GM18519 (cell line): ENCODE measurements around the gene TMPRSS15.
A peak's percentile ranks its signal among the peaks of the same experiment; 100 is the strongest.

Source experiments
- ATAC-seq: cut with Tn5 transposase; IDR thresholded peaks from one replicate; pipeline ENCODE4 v1.9.1; 2021; ENCODE audit warnings: mild to moderate bottlenecking, moderate library complexity; ENCODE audit not compliant: unreplicated experiment, low FRiP score

The TMPRSS15 gene

DNA sequence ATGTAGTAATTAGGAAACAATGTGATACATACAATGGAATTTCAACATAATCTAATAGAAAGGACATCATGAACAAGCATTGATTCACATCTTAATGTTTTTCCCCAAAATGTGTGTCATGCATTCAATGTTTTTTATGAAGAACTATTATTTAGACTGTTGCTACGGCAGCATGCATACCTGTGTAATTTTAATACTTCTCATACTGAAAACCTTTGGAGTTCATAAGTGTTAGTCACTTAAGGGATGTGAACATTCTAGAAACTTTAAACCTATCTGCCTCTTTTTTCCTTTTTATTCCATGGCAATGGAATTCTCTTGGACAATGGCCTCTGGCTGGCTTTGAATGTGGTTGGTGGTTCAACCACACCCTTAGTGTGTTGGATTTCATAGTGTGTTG is 48.6 kb downstream of the TMPRSS15 start:
- no peak for ATAC-seq

DNA sequence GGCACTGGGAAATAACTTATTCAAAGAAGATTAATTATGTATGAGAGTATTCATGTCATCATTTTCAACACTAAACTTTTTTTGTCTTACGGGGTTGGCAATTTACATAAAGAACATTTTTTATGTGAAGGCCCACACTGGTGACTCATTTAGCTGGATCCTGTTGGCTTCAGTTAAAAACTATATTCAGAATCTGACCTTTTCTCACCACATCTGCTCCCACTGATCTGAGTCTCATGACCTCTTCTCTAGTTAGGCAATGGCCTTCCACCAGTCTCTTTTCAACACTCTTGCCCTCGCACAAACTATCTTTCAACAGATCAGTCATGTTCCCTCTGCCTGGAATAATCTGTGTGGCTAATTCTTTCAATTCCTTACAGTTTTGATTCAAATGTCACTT is 53.4 kb downstream of the TMPRSS15 start:
- ATAC-seq: no peak

DNA sequence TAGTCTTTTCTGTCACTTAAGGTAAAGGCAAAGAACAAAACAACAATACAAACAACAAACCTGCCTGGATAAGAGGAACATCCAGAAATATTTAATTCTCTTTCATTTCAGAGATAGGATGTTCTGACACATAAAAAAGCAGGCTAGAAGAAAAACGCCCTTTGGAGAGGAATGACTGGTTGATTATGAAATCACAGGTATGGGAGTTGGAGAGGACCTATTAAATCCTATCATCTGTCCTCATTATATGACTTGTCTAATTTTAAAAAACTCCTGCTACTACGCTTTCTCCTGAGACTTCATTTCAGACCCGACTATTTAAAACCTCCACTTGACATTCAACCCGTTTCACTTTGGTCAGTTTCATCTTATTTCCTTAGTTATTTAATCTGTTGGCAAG is 54.1 kb downstream of the TMPRSS15 start:
- ATAC-seq: no peak

DNA sequence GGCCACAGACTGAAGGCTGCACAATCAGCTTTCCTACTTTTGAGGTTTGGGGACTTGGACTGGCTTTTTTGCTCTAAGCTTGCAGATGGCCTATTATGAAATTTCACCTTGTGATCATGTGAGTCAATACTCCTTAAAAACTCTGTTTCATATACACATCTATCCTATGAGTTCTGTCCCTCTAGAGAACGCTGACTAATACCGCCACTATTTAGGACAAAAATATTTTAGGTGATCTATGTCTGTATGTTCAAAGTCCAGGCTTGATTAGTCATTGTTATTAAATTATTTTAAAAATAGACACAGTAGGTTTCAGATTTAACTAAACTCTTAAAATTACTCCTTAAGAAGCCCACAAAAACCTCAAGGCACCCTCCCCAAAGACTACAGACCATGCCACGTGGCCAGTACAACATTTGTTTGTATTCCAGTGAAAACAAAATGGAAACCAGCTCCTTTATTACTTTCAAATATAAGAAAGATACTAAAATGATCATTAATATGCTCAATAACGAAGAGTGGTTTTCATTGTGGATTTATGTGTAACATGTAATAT is 63.1 kb downstream of the TMPRSS15 start:
- ATAC-seq: peak; percentile 81

DNA sequence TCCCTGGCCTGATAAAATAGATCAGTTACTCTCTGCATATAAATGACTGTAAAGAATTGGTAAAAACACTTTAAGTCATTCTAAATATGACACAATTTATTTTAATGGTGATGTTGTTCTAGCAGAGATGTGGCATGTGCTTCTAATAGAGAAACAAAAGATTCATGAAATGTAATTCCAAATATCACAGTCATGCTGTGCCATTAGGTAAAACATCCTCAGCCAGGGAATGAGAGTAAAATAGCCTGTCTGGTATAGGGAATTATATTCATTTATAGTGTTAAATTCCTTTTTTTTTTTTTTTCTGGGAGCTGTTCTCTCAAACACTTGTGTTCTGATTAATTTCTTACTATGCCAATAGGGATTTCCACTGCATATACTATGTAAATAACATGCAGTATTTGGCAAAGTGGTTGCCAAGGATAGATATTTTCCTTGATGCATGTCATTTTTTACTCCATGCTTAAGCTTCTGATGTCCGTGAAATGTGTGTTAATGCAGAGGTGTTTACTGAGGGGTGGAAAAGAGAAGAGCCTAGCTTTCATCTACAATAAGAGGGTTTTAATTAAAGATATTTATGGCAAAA is 67.8 kb downstream of the TMPRSS15 start:
- no peak for ATAC-seq

DNA sequence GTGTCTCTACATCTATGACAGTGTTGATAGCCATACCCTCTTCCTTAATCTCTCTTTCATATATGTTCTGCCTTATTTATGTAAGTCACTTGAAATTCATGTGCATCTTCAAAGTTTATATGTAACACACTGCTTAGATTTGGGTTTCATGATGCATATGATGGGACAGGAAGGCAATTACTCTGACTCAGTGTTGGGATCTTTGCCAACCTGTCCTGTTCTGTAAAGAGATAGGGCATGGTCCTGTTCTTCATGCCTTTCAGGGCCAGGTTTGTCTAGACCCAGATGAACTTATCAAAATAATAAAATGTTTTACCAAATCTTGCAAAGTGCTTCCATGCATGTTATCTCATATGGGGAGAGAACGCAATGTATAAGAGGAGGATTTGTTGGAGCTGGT is 69.5 kb downstream of the TMPRSS15 start:
- ATAC-seq: no peak

DNA sequence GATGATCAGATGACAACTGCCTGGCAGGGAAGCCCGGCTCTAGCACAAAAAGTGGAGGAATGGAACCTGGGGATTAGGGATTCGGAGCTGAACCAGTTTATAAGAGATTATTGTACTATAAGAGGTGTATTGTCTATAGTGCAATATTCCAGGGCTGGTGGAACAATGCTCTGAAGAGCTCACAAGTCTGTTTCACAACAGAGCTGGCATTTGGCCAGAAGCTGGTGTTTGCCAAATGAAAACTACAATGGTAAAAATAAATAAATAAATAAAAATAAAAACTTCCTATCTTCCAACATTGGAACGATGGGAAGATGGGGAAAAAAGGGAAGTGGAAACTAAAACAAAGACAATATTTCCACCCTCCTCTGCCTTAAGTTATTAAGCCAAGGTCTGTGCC is 85.4 kb downstream of the TMPRSS15 start:
- no peak for ATAC-seq

DNA sequence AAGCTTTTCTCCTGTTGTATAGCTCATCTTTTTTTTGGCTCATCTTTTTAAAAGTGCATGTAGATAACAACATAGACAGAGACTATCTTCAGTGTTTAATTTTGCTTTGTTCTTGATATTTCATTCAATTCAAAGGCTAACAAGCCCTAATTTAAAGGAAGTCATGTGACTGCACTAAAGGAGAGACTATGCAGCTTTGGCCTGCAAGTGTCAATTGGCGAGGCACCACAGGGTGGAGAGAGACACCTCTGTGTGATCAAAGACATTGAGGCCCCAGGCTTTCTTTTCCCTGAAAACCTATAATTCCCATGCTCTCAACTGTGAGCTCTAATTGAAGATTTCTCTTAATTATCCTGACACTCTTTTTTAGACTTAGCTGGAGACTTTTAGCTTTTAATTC is 105.4 kb downstream of the TMPRSS15 start:
- no peak for ATAC-seq

DNA sequence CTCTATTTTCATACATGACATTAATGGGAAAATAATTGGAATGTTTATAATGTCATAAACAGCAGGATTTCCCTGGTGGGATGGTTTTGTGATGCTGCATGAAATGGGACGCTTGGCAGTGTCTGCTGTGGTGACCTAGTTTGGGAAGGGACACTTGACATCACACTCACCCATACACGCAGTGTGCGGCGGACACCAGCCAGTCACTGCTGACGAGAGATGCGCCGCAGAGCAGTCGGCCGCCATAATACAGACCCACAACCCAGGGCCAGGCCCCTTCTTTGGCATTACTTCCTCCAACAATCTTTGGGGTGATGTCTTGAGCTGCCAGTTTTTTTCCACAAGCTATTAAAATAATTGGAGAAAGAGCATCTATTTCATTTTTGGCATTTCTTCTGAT is 109.5 kb downstream of the TMPRSS15 start:
- no peak for ATAC-seq

DNA sequence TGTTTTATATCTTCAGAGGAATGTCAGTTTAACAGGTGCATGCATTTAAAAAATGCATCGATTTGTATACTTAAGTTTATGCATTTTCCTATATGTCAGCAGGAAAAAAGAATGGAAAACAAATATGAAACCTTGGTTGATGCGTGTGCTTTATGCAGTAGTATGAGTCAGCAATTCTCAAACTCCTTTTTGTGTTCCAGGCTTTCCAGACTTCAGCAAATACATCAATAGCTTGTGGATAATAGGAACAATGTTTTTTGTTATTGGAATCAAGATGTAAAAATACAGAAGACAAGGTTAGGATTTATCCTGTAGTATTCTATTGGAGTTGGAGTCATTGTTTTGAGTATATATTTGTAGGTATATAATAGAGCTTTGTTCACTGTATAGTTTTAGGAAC is 113.7 kb downstream of the TMPRSS15 start:
- no peak for ATAC-seq

DNA sequence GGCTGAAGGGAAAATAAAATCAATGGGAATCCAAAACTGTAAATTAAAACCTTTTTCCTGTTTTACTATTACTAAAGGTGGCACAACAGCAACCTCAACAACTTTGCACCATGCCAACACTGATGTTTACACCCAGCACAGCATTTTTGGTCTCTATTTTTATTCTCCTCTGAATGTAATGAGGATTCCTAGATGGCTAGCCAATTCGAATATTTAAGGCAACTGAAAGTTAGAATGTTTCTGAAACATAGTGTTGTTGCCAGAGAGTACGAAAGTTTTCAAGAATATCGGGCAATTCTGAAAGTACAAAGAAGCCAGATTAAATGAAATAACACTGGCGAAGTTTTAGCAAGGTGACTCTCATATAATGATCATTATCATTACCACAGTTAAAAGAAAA is 118.2 kb downstream of the TMPRSS15 start:
- no peak for ATAC-seq

DNA sequence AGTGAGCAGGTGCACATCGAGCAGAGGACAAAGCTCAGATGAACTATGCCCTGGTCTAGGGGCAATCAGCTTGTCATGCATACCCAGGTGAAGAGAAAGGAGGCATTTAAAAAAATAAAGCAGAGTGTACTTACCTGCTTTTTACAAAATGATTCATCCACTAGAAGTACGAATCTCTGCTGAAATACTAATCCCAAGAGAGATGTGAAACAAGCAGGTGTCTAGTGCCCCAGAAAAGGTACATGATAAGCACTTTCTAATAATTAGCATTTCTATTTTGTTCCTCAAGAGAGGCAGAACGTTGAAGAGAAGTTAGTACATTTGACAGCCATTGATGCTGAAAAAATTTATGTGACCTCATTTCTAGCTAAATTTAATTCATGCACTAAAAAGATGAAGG is 127.8 kb downstream of the TMPRSS15 start:
- ATAC-seq: no peak

DNA sequence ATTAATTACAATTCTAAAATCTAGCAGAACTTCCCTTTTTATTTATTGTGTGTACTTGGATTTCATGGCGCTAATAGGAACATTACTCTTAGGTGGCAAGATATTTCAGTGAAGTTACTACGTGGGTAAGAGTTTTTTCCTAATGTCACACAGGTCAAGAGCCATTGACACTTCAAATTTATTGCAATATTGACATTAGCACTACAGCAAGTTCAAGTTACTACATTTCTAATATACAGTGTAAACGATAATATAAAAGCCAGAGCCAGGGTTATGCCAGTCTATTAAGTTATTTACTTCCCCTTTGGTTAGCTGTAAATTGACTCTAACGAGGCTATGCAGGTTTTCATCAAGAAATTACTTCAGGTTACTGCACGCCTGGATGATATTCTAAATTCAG is 129.2 kb downstream of the TMPRSS15 start:
- ATAC-seq: no peak

DNA sequence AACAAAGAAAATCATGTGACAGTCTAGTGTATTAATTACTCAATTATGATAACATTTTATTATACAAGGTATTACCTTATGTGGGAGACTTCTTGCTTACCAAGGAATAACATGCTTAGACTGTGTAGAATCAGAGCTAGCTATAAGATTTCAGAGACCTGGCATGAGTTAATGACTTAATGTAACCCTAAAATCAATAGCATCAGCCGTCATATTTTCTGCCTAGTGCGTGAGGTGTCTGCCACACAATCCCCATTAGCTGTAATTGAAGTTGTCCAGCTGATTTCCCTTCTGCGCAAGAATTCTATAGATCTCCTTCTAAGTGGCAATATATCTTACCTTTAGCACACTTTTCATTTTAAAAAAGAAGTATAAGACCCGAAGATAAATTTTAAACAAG is 130.2 kb downstream of the TMPRSS15 start:
- no peak for ATAC-seq

DNA sequence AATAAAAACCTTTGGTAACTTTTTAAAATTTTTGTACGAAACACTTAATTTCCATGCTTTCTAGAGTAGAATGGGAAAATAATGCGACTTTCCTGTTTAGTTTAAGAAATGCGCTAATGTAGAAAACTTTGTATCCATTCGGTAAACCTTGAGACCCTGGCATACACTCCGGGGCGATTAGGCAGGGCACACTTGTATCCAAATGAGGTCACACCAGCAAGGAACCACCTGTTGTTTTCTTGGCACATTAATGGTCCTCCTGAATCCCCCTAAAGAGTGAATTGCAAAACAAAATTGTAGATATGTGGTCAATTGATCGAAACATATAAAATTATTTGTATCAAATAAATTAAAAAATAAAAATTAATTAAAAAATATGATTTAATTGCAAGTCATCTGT is 133.7 kb downstream of the TMPRSS15 start:
- ATAC-seq: no peak

DNA sequence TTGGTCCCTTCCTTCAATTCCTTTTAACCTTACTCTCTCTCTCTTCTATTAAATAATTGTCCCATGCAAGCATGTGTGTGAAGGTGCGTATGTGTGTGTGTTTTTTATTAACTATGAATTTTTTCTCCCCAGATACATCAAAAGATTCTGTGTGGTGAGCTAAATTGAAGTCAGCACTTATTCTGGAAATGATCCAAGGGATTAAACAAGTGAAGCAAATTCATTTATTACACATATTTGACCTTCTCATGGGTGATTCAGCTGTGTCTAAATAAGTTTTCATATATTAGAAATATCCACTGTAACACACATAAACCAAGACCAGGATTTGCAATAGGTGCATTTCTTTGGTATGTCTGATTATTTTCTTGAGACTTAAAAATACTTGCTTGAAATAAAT is 134.7 kb downstream of the TMPRSS15 start:
- ATAC-seq: no peak

DNA sequence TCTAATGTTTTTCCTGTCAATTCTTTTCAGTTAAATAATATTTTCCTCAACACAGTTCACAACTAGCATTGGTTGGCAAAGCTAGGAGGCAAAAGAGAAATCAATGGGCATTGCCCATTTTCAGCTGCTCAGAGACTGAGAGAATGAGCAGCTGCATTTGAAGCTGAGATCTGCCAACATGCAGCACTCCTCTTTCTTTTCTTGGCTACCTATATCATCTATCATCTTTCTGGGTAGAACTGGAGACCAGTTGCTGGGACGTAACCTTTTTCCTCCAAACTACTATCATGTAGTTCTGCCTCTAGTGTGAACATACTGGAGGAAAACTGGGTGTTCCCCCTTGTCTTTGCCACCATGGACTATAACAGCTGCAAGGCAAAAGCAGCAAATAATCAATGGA is 136.1 kb downstream of the TMPRSS15 start:
- no peak for ATAC-seq

DNA sequence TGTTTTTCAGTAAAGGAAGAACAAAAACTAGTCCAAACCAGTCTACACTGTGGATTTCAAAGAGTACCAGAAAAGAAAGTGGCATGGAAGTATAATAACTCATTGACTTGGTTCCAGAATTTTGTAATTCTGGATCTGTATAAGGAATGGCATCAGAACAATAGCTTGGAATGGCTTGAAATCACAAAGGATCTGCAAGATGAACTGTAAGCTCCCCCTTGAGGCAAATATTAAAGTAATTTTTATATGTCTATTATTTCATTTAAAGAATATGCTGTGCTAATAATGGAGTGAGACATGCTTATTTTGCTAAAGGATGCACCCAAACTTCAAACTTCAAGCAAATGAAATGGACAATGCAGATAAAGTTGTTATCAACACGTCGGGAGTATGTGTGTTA is 137.6 kb downstream of the TMPRSS15 start:
- no peak for ATAC-seq

DNA sequence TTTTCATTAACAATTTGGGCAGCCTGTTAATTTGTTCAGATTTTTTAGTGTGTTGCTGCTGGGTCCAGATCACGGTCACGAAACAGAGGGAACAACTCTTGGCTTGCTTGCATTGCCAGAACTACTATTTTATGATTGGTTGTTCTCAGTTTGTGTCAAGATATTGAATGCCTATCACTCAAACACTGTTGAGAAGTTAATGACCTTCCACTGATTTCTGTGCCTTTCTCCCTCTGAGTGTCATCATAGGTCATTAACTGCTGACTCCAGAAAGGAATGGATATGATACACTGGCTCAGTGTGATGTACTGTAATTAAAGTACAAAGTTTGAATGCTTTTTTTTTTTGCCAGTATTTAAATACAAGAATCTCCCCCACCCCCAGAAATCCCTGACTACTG is 149.8 kb downstream of the TMPRSS15 start:
- ATAC-seq: no peak

DNA sequence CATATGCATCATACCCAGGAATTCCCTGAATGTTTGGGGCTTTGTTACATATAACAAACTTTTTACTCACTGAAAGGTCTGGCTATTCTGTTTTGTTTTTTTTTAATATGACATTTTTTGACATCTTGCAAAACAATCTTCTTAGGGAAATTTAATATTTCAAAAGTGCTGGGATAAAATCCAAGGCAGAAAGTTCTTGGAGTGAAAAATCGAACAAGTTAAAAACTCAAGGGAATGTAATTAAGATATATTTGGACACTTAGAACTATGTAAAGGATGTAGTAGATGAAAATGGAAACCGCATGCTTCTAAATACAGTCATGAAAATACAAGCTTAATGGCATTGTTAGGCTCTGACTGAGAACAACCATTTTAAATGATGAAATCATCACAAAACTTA is 150.4 kb downstream of the TMPRSS15 start:
- ATAC-seq: no peak

DNA sequence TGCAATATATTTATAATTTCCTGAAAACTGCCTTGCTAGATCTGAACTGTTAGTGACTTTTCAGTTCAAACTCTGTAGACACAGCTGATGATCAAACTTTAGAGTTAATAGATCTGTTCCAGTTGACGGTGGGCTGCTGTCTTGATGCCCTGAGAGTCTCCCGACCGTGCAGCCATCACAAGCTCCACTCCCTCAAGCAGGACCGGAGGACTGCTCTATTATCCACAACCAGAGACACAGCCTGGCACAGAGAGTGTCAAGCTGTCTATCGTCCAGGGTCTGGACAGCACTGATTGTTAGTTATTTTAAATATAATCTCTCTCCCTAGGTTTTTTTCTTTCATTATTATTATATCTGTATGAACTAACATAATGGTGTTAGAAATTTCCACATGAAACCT is 150.9 kb downstream of the TMPRSS15 start:
- no peak for ATAC-seq

DNA sequence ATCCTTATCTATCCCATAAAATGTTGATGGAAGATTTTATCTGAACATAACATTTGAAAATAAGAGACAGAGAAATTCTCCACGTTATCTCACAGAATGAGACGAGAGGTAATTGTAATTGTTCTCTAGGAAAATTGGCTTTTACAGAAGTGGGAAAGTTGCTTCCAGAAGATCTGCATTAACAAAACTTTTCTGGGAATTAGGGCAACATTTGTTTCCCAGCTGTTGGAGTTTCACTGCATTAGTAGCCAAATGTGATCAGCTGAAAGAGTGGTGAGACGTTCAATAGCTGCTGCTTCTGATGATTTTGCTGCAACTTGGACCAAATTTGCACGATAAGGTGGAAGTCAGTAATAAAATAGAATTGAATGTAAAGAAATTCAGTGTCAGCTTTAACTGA is 151.3 kb downstream of the TMPRSS15 start:
- ATAC-seq: no peak

DNA sequence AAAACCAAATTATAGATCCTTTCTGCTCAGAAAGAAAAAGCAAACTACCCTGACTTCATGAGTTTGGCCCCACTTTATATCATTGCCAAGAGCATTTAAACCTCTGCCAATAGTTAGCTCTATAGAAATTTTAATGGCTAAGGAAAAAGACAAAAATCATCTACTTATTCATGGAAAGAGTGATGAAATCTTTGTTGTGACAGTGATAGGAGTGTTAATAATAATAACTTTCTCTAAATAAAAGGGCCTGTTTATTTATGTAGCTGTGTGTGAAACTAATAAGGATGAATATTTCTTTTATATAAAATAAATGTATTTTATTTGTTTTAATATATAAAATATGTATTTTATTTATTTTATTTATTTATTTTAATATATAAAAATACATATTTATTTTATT is 152.5 kb downstream of the TMPRSS15 start:
- ATAC-seq: no peak
